Measurements from ENCODE around the gene STYK1. TPM values are rescaled to one million over a fixed set of nuclear protein-coding genes. Genes with fewer than 3 reads are reported as not detected.
A peak's percentile ranks its signal among the peaks of the same experiment; 100 is the strongest.

Gene STYK1
- total RNA-seq, 1 donor from 2014 or later: 0.53 TPM

DNA sequence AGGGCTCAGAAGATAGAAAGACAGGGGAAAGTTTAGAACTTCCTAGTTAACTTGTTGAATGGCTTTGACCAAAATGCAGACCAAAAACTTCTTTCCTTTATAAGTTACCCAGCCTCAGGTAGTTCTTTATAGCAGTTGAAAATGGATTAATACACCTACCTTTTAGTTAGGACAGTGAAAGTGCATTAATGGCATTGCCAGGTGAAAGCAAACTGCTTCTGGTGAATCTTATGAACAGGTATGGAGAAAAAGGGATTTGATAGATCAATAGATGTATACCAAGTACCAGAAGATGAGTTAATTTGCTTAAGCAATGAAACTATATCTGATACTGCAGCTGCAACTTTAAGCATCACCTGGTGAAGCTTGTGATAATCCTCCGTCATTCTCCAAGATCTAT lies 14.2 kb upstream of the STYK1 start:
- TF ChIP-seq, protein P1, sequence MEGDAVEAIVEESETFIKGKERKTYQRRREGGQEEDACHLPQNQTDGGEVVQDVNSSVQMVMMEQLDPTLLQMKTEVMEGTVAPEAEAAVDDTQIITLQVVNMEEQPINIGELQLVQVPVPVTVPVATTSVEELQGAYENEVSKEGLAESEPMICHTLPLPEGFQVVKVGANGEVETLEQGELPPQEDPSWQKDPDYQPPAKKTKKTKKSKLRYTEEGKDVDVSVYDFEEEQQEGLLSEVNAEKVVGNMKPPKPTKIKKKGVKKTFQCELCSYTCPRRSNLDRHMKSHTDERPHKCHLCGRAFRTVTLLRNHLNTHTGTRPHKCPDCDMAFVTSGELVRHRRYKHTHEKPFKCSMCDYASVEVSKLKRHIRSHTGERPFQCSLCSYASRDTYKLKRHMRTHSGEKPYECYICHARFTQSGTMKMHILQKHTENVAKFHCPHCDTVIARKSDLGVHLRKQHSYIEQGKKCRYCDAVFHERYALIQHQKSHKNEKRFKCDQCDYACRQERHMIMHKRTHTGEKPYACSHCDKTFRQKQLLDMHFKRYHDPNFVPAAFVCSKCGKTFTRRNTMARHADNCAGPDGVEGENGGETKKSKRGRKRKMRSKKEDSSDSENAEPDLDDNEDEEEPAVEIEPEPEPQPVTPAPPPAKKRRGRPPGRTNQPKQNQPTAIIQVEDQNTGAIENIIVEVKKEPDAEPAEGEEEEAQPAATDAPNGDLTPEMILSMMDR (IDR thresholded peaks at IDR 0.05; ENCODE audit: insufficient read depth, low read length, severe bottlenecking): no peak
- FAIRE-seq (no peak), DNase-seq (ENCODE audit: low read depth) (no peak)
- Histone ChIP-seq H3K36me3 (ENCODE audit: control insufficient read depth, insufficient read depth, low read length) (no peaks in the 10 kb centered on the region), H3K27me3 (ENCODE audit: control insufficient read depth, insufficient read depth, low read length) (no peaks in the 10 kb centered on the region), H3K4me3 (ENCODE audit: low read depth, low read length) (no peak overlapping the region)

DNA sequence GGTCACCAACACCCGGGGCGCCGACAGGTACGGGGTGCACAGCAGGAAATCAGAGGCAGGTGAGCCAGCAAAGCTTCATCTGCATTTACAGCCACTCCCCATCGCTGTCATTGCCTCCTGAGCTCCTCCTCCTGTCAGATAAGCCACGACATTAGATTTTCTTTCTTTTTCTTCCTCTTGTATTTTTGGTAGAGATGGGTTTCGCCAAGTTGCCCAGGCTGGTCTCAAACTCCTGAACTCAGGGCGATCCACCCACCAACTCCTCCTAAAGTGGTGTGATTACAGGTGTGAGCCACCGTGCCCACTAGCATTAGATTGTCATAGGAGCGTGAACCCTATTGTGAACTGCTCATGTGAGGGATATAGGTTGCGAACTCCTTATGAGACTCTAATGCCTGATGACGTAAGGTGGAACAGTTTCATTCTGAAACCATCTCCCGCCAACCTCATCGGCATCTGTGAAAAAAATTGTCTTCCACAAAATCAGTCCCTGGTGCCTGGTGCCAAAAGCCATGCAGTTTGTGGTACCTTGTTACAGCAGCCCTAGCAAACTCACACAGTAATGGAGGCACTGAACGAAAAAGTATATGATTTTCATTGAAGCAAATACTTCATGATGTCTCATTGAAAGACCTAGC lies 1.5 kb downstream of the STYK1 start:
- FAIRE-seq (peak; percentile 40), DNase-seq (ENCODE audit: low read depth) (no peak)
- no peaks in the 10 kb centered on the region for H3K36me3 ChIP-seq (ENCODE audit: control insufficient read depth, insufficient read depth, low read length)
- H3K4me3 ChIP-seq (ENCODE audit: low read depth, low read length): no peak overlapping the region
- TF ChIP-seq, protein P1 (IDR thresholded peaks at IDR 0.05; ENCODE audit: insufficient read depth, low read length, severe bottlenecking): no peak
- H3K27me3 ChIP-seq (ENCODE audit: control insufficient read depth, insufficient read depth, low read length): no peaks in the 10 kb centered on the region

DNA sequence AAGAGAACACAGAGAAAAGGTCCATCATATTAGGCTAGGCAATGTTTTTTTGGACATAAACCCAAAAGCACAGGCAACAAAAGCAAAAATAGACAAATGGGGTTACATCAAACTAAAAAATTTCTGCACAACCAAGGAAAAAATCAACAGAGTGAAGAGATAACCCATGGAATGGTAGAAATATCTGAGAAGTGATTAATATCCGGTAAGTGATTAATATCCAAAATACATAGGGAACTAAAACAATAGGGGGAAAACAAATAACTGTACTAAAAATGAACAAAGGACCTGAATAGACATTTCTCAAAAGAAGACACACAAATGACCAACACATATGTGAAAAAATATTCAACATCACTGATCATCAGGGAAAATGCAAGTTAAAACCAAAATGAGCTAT lies 4.3 kb downstream of the STYK1 start:
- H3K4me3 ChIP-seq (ENCODE audit: low read depth, low read length): no peak overlapping the region
- FAIRE-seq: no peak
- H3K36me3 ChIP-seq (ENCODE audit: control insufficient read depth, insufficient read depth, low read length): no peaks in the 10 kb centered on the region
- DNase-seq (ENCODE audit: low read depth): no peak
- no peaks in the 10 kb centered on the region for H3K27me3 ChIP-seq (ENCODE audit: control insufficient read depth, insufficient read depth, low read length)
- TF ChIP-seq, protein P1 (IDR thresholded peaks at IDR 0.05; ENCODE audit: insufficient read depth, low read length, severe bottlenecking): no peak

DNA sequence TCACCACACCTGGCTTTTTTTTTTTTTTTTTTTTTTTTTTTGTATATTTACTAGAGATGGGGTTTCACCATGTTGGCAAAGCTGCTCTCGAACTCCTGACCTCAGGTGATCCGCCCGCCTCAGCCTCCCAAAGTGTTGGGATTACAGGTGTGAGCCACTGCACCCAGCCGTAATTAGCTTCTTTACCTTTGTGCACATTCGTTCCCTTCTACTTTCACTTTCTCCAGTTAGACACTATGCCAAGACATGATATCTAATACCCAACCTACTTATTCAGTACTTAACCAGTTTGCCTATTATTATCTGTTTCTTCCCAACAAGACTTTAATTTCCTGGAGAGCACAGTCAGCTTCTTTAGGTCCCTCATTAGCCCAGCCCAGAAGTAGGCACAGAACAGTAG lies 5.3 kb downstream of the STYK1 start:
- FAIRE-seq: no peak
- H3K4me3 ChIP-seq (ENCODE audit: low read depth, low read length): no peak overlapping the region
- TF ChIP-seq, protein P1 (IDR thresholded peaks at IDR 0.05; ENCODE audit: insufficient read depth, low read length, severe bottlenecking): no peak

DNA sequence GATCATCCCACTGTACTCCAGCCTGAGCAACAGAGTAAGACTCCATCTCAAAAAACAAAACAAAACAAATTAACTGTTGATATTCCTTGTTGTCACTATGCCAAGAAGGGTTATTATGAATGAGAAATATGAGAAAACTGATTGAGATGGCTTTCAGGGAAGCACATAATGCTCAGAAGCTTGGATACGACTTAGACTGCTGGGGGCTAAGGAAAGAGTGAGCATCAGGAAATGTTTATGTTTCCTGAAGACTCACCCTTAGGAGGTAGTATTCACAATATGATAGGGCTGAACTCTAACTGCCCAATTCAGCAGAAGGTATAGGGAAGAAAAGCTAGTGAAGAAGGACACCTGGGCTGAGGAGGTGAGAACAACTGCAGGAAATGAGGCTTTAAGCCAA lies 6.3 kb downstream of the STYK1 start:
- TF ChIP-seq, protein P1 (IDR thresholded peaks at IDR 0.05; ENCODE audit: insufficient read depth, low read length, severe bottlenecking): no peak
- FAIRE-seq: no peak
- Histone ChIP-seq H3K36me3 (ENCODE audit: control insufficient read depth, insufficient read depth, low read length) (no peaks in the 10 kb centered on the region), H3K4me3 (ENCODE audit: low read depth, low read length) (no peak overlapping the region), H3K27me3 (ENCODE audit: control insufficient read depth, insufficient read depth, low read length) (no peaks in the 10 kb centered on the region)
- DNase-seq (ENCODE audit: low read depth): no peak

More for the DNA sequence above, 5.3 kb downstream of the STYK1 start:
- Histone ChIP-seq H3K27me3 (ENCODE audit: control insufficient read depth, insufficient read depth, low read length) (no peaks in the 10 kb centered on the region), H3K36me3 (ENCODE audit: control insufficient read depth, insufficient read depth, low read length) (no peaks in the 10 kb centered on the region)
- DNase-seq (ENCODE audit: low read depth): peak; percentile 18

DNA sequence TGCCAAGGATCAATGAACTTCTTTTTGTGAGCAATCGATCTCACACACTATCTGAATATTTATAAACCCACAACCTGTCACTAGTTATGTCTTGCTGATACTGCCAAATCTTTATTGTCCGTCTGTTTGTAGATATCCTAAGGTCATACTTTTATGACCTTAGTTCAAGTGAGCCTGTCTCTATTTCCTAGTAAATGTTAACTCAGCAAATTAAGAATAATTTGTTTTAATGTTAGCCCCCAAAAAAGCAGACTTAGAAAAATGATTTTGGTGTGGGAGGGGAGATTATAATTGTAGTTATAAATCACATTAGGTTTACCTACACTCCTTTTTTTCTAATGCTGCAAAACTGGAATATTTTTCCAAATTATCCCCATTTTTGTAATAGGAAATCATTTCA lies 9.4 kb downstream of the STYK1 start:
- H3K36me3 ChIP-seq (ENCODE audit: control insufficient read depth, insufficient read depth, low read length): no peaks in the 10 kb centered on the region
- DNase-seq (ENCODE audit: low read depth) (no peak), FAIRE-seq (no peak)
- TF ChIP-seq, protein P1 (IDR thresholded peaks at IDR 0.05; ENCODE audit: insufficient read depth, low read length, severe bottlenecking): no peak
- H3K27me3 ChIP-seq (ENCODE audit: control insufficient read depth, insufficient read depth, low read length): no peaks in the 10 kb centered on the region
- no peak overlapping the region for H3K4me3 ChIP-seq (ENCODE audit: low read depth, low read length)

All from bronchial epithelial cell (primary cell).